ENCODE results near the gene KSR1.
"Not testable (repeated sequence)": the region's sequence is repeated elsewhere in the genome, so short reads cannot be mapped to it uniquely, and the experiment has no call there.

Gene KSR1

GRCh38 chr17:27646232-27646631 is 190.0 kb downstream of the KSR1 start:
- DNase-seq = no peak

- DNase-seq = peak; percentile 76
These were observed 191.5 kb downstream of the KSR1 start for GRCh38 chr17:27647765-27648164.

DNA sequence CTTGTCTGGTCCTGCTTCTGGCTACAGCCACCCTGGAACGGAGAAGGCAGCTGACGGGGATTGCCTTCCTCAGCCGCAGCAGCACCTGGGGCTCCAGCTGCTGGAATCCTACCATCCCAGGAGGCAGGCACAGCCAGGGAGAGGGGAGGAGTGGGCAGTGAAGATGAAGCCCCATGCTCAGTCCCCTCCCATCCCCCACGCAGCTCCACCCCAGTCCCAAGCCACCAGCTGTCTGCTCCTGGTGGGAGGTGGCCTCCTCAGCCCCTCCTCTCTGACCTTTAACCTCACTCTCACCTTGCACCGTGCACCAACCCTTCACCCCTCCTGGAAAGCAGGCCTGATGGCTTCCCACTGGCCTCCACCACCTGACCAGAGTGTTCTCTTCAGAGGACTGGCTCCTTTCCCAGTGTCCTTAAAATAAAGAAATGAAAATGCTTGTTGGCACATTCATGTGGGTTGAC is 192.9 kb downstream of the KSR1 start:
- not testable (repeated sequence) for DNase-seq

DNA sequence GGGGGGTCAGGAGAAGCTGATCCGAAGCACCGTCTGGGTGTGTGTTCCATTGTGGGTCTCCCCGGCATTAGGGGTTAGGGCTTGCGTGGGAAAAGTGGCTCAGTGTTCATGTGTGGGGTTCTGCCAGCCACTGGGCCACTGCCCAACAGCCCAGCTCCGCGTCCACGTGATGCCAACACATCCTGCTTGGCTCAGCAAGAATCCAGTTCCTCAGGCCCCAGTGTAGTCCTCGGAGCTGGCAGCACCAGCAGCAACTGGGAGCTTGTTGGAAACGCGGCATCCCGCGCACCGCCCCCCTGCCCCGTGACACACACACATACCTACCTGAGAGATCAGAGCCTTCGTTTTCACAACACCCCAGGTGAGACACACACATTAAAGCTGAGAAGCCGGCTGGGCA is 193.7 kb downstream of the KSR1 start:
- DNase-seq = no peak

- DNase-seq = no peak
These were observed 194.6 kb downstream of the KSR1 start for GRCh38 chr17:27650836-27651235.

- DNase-seq = peak; percentile 82
These were observed 195.4 kb downstream of the KSR1 start for GRCh38 chr17:27651411-27652345.

DNA sequence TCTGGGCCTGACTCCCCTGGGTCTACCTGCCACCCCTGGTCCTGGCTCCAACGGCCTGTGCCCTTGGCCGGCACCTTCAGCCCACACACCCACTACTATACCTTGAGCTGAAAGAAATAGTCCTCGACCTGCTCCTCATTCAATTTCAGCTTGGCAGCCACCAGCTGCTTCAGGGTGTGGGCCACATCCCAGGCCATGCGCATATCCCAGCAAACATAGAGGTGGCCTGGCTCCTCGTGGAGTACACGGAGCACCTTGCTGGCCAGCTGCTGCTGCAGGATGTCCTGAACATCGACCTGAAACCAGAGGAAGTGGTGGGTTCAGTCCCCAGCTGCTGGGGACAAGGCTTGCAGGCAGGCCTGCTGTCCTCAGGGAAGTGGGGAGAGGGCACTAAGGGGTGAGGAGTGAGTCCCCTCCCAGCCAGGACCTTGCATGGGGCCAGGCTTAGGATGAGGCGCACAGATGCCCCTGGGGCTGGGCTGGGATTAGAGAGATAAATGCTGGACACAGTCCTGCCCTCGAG is 197.3 kb downstream of the KSR1 start:
- not testable (repeated sequence) for DNase-seq

GRCh38 chr17:27654136-27654535 is 197.9 kb downstream of the KSR1 start:
- no peak for DNase-seq

- peak; percentile 95 for DNase-seq
These were observed 198.6 kb downstream of the KSR1 start for GRCh38 chr17:27654654-27655524.

- not testable (repeated sequence) for DNase-seq
These were observed 199.4 kb downstream of the KSR1 start for GRCh38 chr17:27655525-27656111.

GRCh38 chr17:27656620-27657019 is 200.4 kb downstream of the KSR1 start:
- not testable (repeated sequence) for DNase-seq

GRCh38 chr17:27657620-27658019 is 201.4 kb downstream of the KSR1 start:
- peak; percentile 62 for DNase-seq

GRCh38 chr17:27659683-27660082 is 203.4 kb downstream of the KSR1 start:
- no peak for DNase-seq

GRCh38 chr17:27660436-27660835 is 204.2 kb downstream of the KSR1 start:
- no peak for DNase-seq

DNA sequence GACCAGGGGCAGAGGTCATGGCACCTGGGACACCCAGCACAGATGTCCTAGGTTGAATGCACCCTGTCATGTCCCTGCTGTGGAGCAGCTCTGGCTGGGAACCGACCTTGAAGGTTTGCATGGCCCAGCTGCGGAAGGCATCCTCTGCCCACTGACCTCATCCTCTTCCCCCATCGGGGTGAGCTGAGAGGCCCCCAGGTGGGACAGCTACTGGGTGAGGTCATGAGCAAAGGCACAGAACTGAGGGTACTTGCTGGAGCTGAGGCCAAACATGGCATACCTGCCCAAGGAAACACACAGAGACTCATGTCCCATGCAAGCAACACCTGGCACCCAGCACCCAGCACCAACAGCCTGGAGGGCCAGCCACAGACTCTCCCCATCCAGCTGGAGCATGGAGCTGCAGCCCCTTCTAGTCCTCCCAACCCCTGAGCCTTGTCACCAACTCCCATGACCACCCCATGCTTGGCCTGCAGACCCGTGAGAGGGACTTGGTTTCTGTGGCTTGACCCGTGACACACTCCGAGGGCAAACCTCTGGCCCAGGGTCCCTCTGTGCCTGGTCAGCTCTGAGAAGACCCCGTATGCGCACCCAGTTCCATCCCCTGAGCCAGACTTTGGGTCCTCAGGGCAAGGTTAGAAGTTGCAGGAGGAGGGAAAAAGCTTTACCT is 207.8 kb downstream of the KSR1 start:
- no peak for DNase-seq

DNA sequence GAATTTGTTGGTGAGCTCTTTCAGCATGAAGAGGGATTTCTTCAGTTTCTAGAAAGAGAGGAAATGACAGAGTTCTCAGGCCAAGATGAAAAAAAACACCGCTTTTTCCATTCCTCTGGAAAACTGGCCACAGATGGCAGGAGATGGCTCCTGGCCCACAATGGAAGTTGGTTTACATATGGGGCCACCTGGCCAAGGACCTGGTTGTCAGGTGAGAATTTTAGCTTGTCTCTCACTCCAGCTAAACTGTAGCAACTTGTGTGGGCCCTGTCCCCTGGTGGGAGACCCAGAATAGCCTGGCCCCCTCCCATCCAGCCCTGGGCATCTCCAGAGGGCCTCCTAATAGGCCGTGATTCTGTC is 208.3 kb downstream of the KSR1 start:
- DNase-seq = no peak

- DNase-seq = no peak
These were observed 209.3 kb downstream of the KSR1 start for GRCh38 chr17:27665549-27665948.

- DNase-seq = not testable (repeated sequence)
These were observed 210.0 kb downstream of the KSR1 start for GRCh38 chr17:27666270-27666669.

DNA sequence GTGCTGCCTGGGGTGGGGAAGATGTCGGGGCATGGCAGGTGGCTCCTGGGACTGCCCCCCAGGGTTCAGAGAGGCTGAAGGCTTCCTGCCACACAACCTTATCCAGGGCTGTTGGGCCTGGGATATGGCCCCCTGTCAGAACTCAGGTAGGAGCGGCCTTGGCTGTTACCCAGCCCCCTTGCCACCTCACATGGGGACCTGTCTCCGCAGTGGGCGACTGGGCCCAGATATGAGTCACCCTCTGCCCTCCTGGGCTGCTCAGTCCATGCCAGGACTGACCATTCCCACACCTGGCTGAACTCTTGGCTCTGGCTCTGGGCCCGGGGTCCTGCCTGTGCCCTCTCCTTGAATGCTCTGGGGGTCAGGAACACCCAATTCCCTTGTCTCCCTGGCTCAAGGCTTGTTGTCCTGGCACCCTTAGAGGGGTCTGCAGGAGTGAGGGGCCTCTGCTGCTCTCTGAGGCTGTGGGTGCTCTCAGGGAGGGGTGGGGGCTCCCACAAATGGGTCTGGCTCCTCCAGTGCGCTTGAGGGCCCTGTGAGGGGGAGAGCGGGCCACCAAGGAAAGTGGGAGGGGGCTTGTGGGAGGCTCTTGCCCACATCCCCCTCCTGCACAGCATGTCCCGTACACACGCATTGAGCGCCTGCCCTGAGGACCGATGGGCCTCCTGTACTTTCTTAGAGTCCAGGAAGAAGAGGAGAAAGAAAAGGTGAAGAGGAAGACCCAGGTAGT is 210.7 kb downstream of the KSR1 start:
- no peak for DNase-seq

GRCh38 chr17:27667656-27668487 is 211.6 kb downstream of the KSR1 start:
- no peak for DNase-seq

GRCh38 chr17:27668488-27668823 is 212.2 kb downstream of the KSR1 start:
- DNase-seq = no peak

Data from hematopoietic multipotent progenitor cell treated with erythropoietin and hydrocortisone succinate and interleukin-3 and kit ligand, for 4 days (in vitro differentiated cells).